ENCODE data around the gene TMEM45B.

The TMEM45B gene

DNA sequence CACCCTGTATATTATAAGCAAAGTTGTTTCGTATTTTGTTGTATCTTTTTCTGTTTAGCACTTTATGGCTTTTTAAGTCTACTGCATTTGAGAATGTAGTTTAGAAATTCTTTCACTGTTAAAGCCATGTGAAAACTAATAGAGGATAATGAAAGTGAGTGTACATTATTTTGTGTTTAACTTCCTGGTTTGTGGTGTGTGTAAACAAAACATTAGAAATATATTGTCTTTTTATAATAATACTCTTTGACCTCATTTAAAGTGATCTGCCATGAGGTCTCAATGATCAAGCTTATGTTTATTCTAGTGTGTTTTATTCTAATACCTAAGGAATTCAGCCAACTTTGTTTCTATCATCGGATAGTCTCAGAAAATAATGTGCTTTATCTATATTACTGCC is 27.4 kb upstream of the TMEM45B start:
- DNase-seq (ENCODE audit: low read depth in 1 of 2, low spot score in 1 of 2), result no peak
- Histone ChIP-seq H3K27me3 (ENCODE audit: insufficient read depth, poor library complexity, severe bottlenecking) (no peaks in the 10 kb centered on the region), H3K27ac (replicated peaks) (no peak overlapping the region), H3K4me3 (replicated peaks; ENCODE audit: insufficient read depth, low read length) (no peak overlapping the region)
- TF ChIP-seq POLR2AphosphoS5 (IDR thresholded peaks at IDR 0.05; ENCODE audit: low read depth) (no peak), GABPA (IDR thresholded peaks at IDR 0.05; ENCODE audit: low read depth) (no peak), SPI1 (IDR thresholded peaks at IDR 0.05; ENCODE audit: borderline replicate concordance, low read depth) (no peak)
- TF ChIP-seq, protein P1, sequence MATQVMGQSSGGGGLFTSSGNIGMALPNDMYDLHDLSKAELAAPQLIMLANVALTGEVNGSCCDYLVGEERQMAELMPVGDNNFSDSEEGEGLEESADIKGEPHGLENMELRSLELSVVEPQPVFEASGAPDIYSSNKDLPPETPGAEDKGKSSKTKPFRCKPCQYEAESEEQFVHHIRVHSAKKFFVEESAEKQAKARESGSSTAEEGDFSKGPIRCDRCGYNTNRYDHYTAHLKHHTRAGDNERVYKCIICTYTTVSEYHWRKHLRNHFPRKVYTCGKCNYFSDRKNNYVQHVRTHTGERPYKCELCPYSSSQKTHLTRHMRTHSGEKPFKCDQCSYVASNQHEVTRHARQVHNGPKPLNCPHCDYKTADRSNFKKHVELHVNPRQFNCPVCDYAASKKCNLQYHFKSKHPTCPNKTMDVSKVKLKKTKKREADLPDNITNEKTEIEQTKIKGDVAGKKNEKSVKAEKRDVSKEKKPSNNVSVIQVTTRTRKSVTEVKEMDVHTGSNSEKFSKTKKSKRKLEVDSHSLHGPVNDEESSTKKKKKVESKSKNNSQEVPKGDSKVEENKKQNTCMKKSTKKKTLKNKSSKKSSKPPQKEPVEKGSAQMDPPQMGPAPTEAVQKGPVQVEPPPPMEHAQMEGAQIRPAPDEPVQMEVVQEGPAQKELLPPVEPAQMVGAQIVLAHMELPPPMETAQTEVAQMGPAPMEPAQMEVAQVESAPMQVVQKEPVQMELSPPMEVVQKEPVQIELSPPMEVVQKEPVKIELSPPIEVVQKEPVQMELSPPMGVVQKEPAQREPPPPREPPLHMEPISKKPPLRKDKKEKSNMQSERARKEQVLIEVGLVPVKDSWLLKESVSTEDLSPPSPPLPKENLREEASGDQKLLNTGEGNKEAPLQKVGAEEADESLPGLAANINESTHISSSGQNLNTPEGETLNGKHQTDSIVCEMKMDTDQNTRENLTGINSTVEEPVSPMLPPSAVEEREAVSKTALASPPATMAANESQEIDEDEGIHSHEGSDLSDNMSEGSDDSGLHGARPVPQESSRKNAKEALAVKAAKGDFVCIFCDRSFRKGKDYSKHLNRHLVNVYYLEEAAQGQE (IDR thresholded peaks at IDR 0.05; ENCODE audit: insufficient replicate concordance, low read depth), result no peak
- TF ChIP-seq, protein P2, sequence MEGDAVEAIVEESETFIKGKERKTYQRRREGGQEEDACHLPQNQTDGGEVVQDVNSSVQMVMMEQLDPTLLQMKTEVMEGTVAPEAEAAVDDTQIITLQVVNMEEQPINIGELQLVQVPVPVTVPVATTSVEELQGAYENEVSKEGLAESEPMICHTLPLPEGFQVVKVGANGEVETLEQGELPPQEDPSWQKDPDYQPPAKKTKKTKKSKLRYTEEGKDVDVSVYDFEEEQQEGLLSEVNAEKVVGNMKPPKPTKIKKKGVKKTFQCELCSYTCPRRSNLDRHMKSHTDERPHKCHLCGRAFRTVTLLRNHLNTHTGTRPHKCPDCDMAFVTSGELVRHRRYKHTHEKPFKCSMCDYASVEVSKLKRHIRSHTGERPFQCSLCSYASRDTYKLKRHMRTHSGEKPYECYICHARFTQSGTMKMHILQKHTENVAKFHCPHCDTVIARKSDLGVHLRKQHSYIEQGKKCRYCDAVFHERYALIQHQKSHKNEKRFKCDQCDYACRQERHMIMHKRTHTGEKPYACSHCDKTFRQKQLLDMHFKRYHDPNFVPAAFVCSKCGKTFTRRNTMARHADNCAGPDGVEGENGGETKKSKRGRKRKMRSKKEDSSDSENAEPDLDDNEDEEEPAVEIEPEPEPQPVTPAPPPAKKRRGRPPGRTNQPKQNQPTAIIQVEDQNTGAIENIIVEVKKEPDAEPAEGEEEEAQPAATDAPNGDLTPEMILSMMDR (IDR thresholded peaks at IDR 0.05; ENCODE audit: insufficient read depth, low read length), result no peak

DNA sequence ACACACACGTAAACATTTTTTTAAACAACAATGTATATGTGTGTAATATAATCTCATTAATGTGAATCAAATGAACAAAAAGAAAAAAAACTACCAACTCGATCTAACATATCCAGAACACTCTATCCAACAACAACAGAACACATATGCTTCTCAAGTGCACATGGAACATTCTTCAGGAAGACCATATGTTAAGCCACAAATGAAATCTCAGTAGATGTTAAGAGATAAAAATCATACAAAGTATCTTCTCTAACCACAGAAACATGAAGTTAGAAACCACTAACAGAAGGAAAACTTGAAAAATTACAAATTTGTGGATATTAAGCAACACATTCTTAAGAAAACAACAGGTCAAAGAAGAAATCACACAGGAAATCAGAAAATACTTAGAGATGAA is 25.5 kb upstream of the TMEM45B start:
- Histone ChIP-seq H3K4me3 (replicated peaks; ENCODE audit: insufficient read depth, low read length) (no peak overlapping the region), H3K27ac (replicated peaks) (no peak overlapping the region), H3K27me3 (ENCODE audit: insufficient read depth, poor library complexity, severe bottlenecking) (no peaks in the 10 kb centered on the region)
- TF ChIP-seq, protein P2 (IDR thresholded peaks at IDR 0.05; ENCODE audit: insufficient read depth, low read length), result no peak
- TF ChIP-seq SPI1 (IDR thresholded peaks at IDR 0.05; ENCODE audit: borderline replicate concordance, low read depth) (no peak), GABPA (IDR thresholded peaks at IDR 0.05; ENCODE audit: low read depth) (no peak), POLR2AphosphoS5 (IDR thresholded peaks at IDR 0.05; ENCODE audit: low read depth) (no peak)
- TF ChIP-seq, protein P1 (IDR thresholded peaks at IDR 0.05; ENCODE audit: insufficient replicate concordance, low read depth), result no peak
- peak in 1 of 2 experiments; percentile 14 for DNase-seq (ENCODE audit: low read depth in 1 of 2, low spot score in 1 of 2)

DNA sequence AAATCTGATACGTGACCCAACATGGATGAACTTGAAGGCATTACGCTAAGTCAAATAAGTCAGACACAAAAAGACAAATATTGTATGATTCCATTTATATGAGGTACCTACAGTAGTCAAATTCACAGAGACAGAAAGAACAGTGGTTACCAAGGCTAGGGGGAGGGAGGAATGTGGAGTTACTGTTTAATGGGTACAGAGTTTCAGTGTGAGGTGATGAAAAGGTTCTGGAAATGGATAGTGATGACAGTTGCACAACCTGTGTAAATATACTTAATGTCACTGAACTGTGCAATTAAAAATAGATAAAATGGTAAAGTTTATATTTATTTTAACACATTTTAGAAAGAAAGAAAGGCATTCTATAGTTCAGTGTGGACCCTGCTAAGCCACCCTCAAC is 24.1 kb upstream of the TMEM45B start:
- Histone ChIP-seq H3K27ac (replicated peaks) (no peak overlapping the region), H3K27me3 (ENCODE audit: insufficient read depth, poor library complexity, severe bottlenecking) (no peaks in the 10 kb centered on the region), H3K4me3 (replicated peaks; ENCODE audit: insufficient read depth, low read length) (no peak overlapping the region)
- DNase-seq (ENCODE audit: low read depth in 1 of 2, low spot score in 1 of 2), result no peak
- TF ChIP-seq SPI1 (IDR thresholded peaks at IDR 0.05; ENCODE audit: borderline replicate concordance, low read depth), result no peak

DNA sequence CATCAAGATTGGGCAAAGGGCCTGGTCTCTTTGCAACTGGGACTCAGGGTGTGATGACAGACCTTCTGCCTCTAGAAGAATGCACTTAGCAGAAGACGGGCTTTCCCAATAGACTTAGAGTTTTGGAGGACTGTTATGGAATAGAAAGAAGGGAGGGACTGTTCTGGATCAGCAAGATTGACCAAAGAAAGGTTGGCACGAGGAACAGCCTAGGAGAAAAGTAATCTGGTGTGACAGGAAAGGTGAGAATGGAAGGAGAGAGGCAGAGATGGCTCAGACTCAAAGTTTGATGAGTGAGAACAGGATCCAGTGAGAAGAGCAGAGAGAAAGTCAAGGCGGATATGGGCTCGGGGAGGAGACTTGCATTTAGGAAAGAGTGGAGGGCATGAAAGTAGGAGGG is 23.0 kb upstream of the TMEM45B start:
- H3K4me3 ChIP-seq (replicated peaks; ENCODE audit: insufficient read depth, low read length), result no peak overlapping the region
- no peak for DNase-seq (ENCODE audit: low read depth in 1 of 2, low spot score in 1 of 2)
- TF ChIP-seq GABPA (IDR thresholded peaks at IDR 0.05; ENCODE audit: low read depth), result no peak
- no peak for TF ChIP-seq POLR2AphosphoS5 (IDR thresholded peaks at IDR 0.05; ENCODE audit: low read depth)
- TF ChIP-seq, protein P2 (IDR thresholded peaks at IDR 0.05; ENCODE audit: insufficient read depth, low read length), result no peak
- TF ChIP-seq, protein P1 (IDR thresholded peaks at IDR 0.05; ENCODE audit: insufficient replicate concordance, low read depth), result no peak
- no peak for TF ChIP-seq SPI1 (IDR thresholded peaks at IDR 0.05; ENCODE audit: borderline replicate concordance, low read depth)
- no peak overlapping the region for H3K27ac ChIP-seq (replicated peaks)
- no peaks in the 10 kb centered on the region for H3K27me3 ChIP-seq (ENCODE audit: insufficient read depth, poor library complexity, severe bottlenecking)

Measured in HL-60 (cell line).